ENCODE measurements around the gene GBE1.
"Not testable (repeated sequence)": the region's sequence is repeated elsewhere in the genome, so short reads cannot be mapped to it uniquely, and the experiment has no call there.

GBE1 gene

GRCh38 chr3:81760924-81761903 is at the start of gene GBE1:
TSS of gene GBE1 (minus strand) at chr3:81761645. CDS start at chr3:81761517, 128 bp downstream.
- DNase-seq = peak; percentile 51

- no peak for DNase-seq
Measured at GRCh38 chr3:81808900-81809299, 47.5 kb upstream of the GBE1 start.

- DNase-seq = no peak
Measured at GRCh38 chr3:81799403-81799802, 38.0 kb upstream of the GBE1 start.

GRCh38 chr3:81793410-81793809 is 32.0 kb upstream of the GBE1 start:
- DNase-seq = no peak

GRCh38 chr3:81790117-81790516 is 28.7 kb upstream of the GBE1 start:
- no peak for DNase-seq

GRCh38 chr3:81789691-81790090 is 28.2 kb upstream of the GBE1 start:
- no peak for DNase-seq

- DNase-seq = no peak
Measured at GRCh38 chr3:81788610-81789009, 27.2 kb upstream of the GBE1 start.

GRCh38 chr3:81788044-81788443 is 26.6 kb upstream of the GBE1 start:
- no peak for DNase-seq

- DNase-seq = no peak
Measured at GRCh38 chr3:81782585-81782984, 21.1 kb upstream of the GBE1 start.

GRCh38 chr3:81778678-81779182 is 17.3 kb upstream of the GBE1 start:
- DNase-seq = no peak

GRCh38 chr3:81776643-81777042 is 15.2 kb upstream of the GBE1 start:
- no peak for DNase-seq

GRCh38 chr3:81770710-81771109 is 9.3 kb upstream of the GBE1 start:
- no peak for DNase-seq

GRCh38 chr3:81769299-81769698 is 7.9 kb upstream of the GBE1 start:
- no peak for DNase-seq

GRCh38 chr3:81767250-81767859 is 5.9 kb upstream of the GBE1 start:
- not testable (repeated sequence) for DNase-seq

GRCh38 chr3:81765400-81765799 is 4.0 kb upstream of the GBE1 start:
- DNase-seq = no peak

- no peak for DNase-seq
Measured at GRCh38 chr3:81764665-81765064, 3.2 kb upstream of the GBE1 start.

- DNase-seq = no peak
Measured at GRCh38 chr3:81764002-81764401, 2.6 kb upstream of the GBE1 start.

GRCh38 chr3:81763001-81763400 is 1.6 kb upstream of the GBE1 start:
- DNase-seq = no peak

- no peak for DNase-seq
Measured at GRCh38 chr3:81761904-81762580, 597 bp upstream of the GBE1 start.

GRCh38 chr3:81760215-81760614 is 1.2 kb downstream of the GBE1 start:
- no peak for DNase-seq

- not testable (repeated sequence) for DNase-seq
Measured at GRCh38 chr3:81758771-81759170, 2.7 kb downstream of the GBE1 start.

- DNase-seq = no peak
Measured at GRCh38 chr3:81758275-81758674, 3.2 kb downstream of the GBE1 start.

GRCh38 chr3:81753416-81754027 is 7.9 kb downstream of the GBE1 start:
- DNase-seq = no peak
